Tibial nerve (tissue), 4 donors: Measurements from ENCODE around the gene IMMP1L.

Source experiments
- CTCF ChIP-seq, 5 experiments: fragments of 200-600 bp in 3 of 5; fragments of 450-650 bp in 2 of 5; sonication (generic) in 3 of 5; IDR thresholded peaks; one replicate each; pipeline ENCODE4 v1.5.1; 2016 to 2019; ENCODE audit warnings: antibody characterized with exemption in 5 of 5, mild to moderate bottlenecking in 3 of 5, moderate library complexity in 2 of 5
- EP300 ChIP-seq, 2 donors: sonication (generic); formaldehyde crosslinking; IDR thresholded peaks; one replicate each; pipeline ENCODE4 v1.6.1; 2017; ENCODE audit warnings: antibody characterized with exemption in 2 of 2, mild to moderate bottlenecking in 1 of 2
- POLR2A ChIP-seq, 2 donors: fragments of 450-650 bp; IDR thresholded peaks; one replicate each; pipeline ENCODE4 v1.6.1; 2017; ENCODE audit warnings: antibody characterized with exemption in 2 of 2, mild to moderate bottlenecking in 2 of 2, moderate library complexity in 2 of 2

GRCh38 chr11:31417357-31417756 is 92.1 kb downstream of the IMMP1L start:
- no peak for TF ChIP-seq CTCF (IDR thresholded peaks at IDR 0.05)
- TF ChIP-seq EP300 (IDR thresholded peaks at IDR 0.05) = no peak
- TF ChIP-seq POLR2A (IDR thresholded peaks at IDR 0.05) = no peak
